ENCODE measurements around the gene ARRB2.

- TF ChIP-seq BHLHE40 (IDR thresholded peaks at IDR 0.05; ENCODE audit: low read depth, low read length) (no peak), RCOR1 (IDR thresholded peaks at IDR 0.05; ENCODE audit: insufficient replicate concordance, low read length) (no peak), POLR2A (IDR thresholded peaks at IDR 0.05; ENCODE audit: low read depth, low read length) (no peak), ELK1 (IDR thresholded peaks at IDR 0.05; ENCODE audit: borderline replicate concordance, low read depth, low read length) (no peak), FOS (IDR thresholded peaks at IDR 0.05; ENCODE audit: low read depth, low read length) (no peak), CEBPB (IDR thresholded peaks at IDR 0.05; ENCODE audit: low read depth, low read length) (no peak)
- TF ChIP-seq, protein P1, sequence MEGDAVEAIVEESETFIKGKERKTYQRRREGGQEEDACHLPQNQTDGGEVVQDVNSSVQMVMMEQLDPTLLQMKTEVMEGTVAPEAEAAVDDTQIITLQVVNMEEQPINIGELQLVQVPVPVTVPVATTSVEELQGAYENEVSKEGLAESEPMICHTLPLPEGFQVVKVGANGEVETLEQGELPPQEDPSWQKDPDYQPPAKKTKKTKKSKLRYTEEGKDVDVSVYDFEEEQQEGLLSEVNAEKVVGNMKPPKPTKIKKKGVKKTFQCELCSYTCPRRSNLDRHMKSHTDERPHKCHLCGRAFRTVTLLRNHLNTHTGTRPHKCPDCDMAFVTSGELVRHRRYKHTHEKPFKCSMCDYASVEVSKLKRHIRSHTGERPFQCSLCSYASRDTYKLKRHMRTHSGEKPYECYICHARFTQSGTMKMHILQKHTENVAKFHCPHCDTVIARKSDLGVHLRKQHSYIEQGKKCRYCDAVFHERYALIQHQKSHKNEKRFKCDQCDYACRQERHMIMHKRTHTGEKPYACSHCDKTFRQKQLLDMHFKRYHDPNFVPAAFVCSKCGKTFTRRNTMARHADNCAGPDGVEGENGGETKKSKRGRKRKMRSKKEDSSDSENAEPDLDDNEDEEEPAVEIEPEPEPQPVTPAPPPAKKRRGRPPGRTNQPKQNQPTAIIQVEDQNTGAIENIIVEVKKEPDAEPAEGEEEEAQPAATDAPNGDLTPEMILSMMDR (conservative IDR thresholded peaks at IDR 0.05; ENCODE audit: low read depth, low read length) = no peak
Observed at GRCh38 chr17:4676791-4677190, 33.6 kb upstream of the ARRB2 start.
